ENCODE data around the gene UBE2D3. TPM values are rescaled to one million over a fixed set of nuclear protein-coding genes. Genes with fewer than 3 reads are reported as not detected.

UBE2D3 gene
- total RNA-seq, 2 experiments from 2014 or later, result 347 to 363 TPM

GRCh38 chr4:102847687-102848086, 20.3 kb upstream of the UBE2D3 start:
- no peak for DNase-seq (ENCODE audit: low spot score)
- no peaks in the 10 kb centered on the region for H4K20me1 ChIP-seq (ENCODE audit: insufficient read depth, low read length)
- H2AFZ ChIP-seq (ENCODE audit: low read length), result no peak overlapping the region
- peaks cover 11% of the 10 kb centered on the region for H3K9me3 ChIP-seq (ENCODE audit: low read length)
- peaks cover under 1% of the 10 kb centered on the region for H3K4me1 ChIP-seq (ENCODE audit: insufficient read depth, low read length, poor library complexity, severe bottlenecking)
- TF ChIP-seq EZH2phosphoT487 (IDR thresholded peaks at IDR 0.05; ENCODE audit: borderline replicate concordance, low read depth, low read length) (no peak), CTCF (conservative IDR thresholded peaks at IDR 0.05; ENCODE audit: low read length) (no peak)
- no peaks in the 10 kb centered on the region for H3K9me2 ChIP-seq (ENCODE audit: insufficient read depth, low read length)
- no TSS peak for BruUV-seq (replicated peaks)
- H3K36me3 ChIP-seq (ENCODE audit: insufficient read depth, low read length), result peaks cover 43% of the 10 kb centered on the region
- no peak overlapping the region for H3K4me3 ChIP-seq (ENCODE audit: low read depth, low read length, poor library complexity, severe bottlenecking)
- peaks cover 20% of the 10 kb centered on the region; the same call in 1 of the 2 replicates for H3K79me2 ChIP-seq (ENCODE audit: insufficient read depth, low read depth, low read length)
- no peak overlapping the region for H3K4me2 ChIP-seq (ENCODE audit: low read length)
- H3K27ac ChIP-seq (ENCODE audit: low read depth, low read length, poor library complexity, severe bottlenecking), result no peak overlapping the region
- ChIA-PET POLR2A (interaction anchor here (0.6 to 3.9 kb wide), 4 partner anchors 11 to 654 kb away, joined by 3 to 21 read pairs (median 4); no protein-coding TSS in a partner anchor), CTCF (ENCODE audit: unreplicated experiment) (no interaction called here)
- intact Hi-C loops (cut with micrococcal nuclease; ENCODE audit: unreplicated experiment), result no loop called here

GRCh38 chr4:102843938-102844337, 16.6 kb upstream of the UBE2D3 start:
- POLR2A ChIA-PET, result no interaction called here
- Histone ChIP-seq H3K4me1 (ENCODE audit: insufficient read depth, low read length, poor library complexity, severe bottlenecking) (peaks cover 6% of the 10 kb centered on the region), H3K9me2 (ENCODE audit: insufficient read depth, low read length) (no peaks in the 10 kb centered on the region), H3K4me2 (ENCODE audit: low read length) (no peak overlapping the region), H2AFZ (ENCODE audit: low read length) (no peak overlapping the region), H3K27ac (ENCODE audit: low read depth, low read length, poor library complexity, severe bottlenecking) (no peak overlapping the region), H3K36me3 (ENCODE audit: insufficient read depth, low read length) (peaks cover 34% of the 10 kb centered on the region), H3K9me3 (ENCODE audit: low read length) (peaks cover 7% of the 10 kb centered on the region; the same call in 1 of the 2 replicates), H4K20me1 (ENCODE audit: insufficient read depth, low read length) (no peaks in the 10 kb centered on the region), H3K79me2 (ENCODE audit: insufficient read depth, low read depth, low read length) (peaks cover 21% of the 10 kb centered on the region; the same call in 1 of the 2 replicates), H3K4me3 (ENCODE audit: low read depth, low read length, poor library complexity, severe bottlenecking) (no peak overlapping the region)
- BruUV-seq (replicated peaks), result no TSS peak
- intact Hi-C loops (cut with micrococcal nuclease; ENCODE audit: unreplicated experiment), result no loop called here
- TF ChIP-seq CTCF (conservative IDR thresholded peaks at IDR 0.05; ENCODE audit: low read length) (no peak), EZH2phosphoT487 (IDR thresholded peaks at IDR 0.05; ENCODE audit: borderline replicate concordance, low read depth, low read length) (no peak)
- no peak for DNase-seq (ENCODE audit: low spot score)
- CTCF ChIA-PET (ENCODE audit: unreplicated experiment), result no interaction called here

- Histone ChIP-seq H3K9me2 (ENCODE audit: insufficient read depth, low read length) (no peaks in the 10 kb centered on the region), H3K9me3 (ENCODE audit: low read length) (peaks cover 7% of the 10 kb centered on the region; the same call in 1 of the 2 replicates), H3K79me2 (ENCODE audit: insufficient read depth, low read depth, low read length) (peaks cover 21% of the 10 kb centered on the region; the same call in 1 of the 2 replicates), H3K4me1 (ENCODE audit: insufficient read depth, low read length, poor library complexity, severe bottlenecking) (peaks cover 6% of the 10 kb centered on the region), H2AFZ (ENCODE audit: low read length) (no peak overlapping the region), H4K20me1 (ENCODE audit: insufficient read depth, low read length) (no peaks in the 10 kb centered on the region), H3K4me2 (ENCODE audit: low read length) (no peak overlapping the region), H3K4me3 (ENCODE audit: low read depth, low read length, poor library complexity, severe bottlenecking) (no peak overlapping the region), H3K27ac (ENCODE audit: low read depth, low read length, poor library complexity, severe bottlenecking) (no peak overlapping the region), H3K36me3 (ENCODE audit: insufficient read depth, low read length) (peaks cover 28% of the 10 kb centered on the region)
- ChIA-PET POLR2A (no interaction called here), CTCF (ENCODE audit: unreplicated experiment) (no interaction called here)
- no TSS peak for BruUV-seq (replicated peaks)
- no peak for DNase-seq (ENCODE audit: low spot score)
- intact Hi-C loops (cut with micrococcal nuclease; ENCODE audit: unreplicated experiment), result no loop called here
- TF ChIP-seq CTCF (conservative IDR thresholded peaks at IDR 0.05; ENCODE audit: low read length), result no peak
- no peak for TF ChIP-seq EZH2phosphoT487 (IDR thresholded peaks at IDR 0.05; ENCODE audit: borderline replicate concordance, low read depth, low read length)
These were observed 15.9 kb upstream of the UBE2D3 start for GRCh38 chr4:102843273-102843672.
